NAMALWA (cell line): ENCODE data around the gene PRRT1B.

ENCODE experiments used
- DNase-seq: peaks from one replicate; pipeline ENCODE4 v3.0.0-alpha.2; 2015; ENCODE audit warnings: low spot score

Gene PRRT1B

GRCh38 chr9:131580358-131580757 lies 35.0 kb downstream of the PRRT1B start:
- DNase-seq = no peak

DNA sequence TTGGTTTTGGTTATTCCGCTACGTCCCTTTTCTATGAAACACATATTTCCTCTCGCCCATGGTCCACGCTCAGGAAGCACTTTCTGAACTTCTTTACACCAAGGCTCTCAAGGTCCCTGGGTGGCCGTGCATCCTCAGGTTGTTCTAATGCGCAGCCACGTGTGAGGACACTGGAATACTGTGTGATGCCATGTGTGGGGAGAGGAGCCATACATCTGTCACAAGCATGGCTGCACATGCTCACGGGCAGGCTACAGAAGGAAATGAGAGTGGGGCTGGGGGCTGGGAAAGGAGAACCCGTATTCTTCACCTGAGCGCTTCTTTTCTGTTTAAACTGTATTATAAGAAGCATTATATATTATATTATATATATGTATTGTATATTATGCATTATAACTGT lies 36.7 kb downstream of the PRRT1B start:
- no peak for DNase-seq

GRCh38 chr9:131582466-131583336 lies 37.4 kb downstream of the PRRT1B start:
- no peak for DNase-seq

DNA sequence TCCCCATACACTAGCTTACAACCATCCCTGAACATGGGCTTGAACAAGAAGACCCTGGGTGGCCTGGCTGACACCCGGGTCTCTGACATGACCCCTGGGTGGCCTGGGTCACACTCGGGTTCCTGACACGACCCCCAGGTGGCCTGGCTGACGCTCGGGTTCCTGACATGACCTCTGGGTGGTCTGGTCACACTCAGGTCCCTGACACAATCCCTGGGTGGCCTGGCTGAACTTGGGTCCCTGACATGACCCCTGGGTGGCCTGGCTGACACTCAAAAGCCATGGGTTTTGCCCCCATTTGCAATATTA lies 38.0 kb downstream of the PRRT1B start:
- no peak for DNase-seq

DNA sequence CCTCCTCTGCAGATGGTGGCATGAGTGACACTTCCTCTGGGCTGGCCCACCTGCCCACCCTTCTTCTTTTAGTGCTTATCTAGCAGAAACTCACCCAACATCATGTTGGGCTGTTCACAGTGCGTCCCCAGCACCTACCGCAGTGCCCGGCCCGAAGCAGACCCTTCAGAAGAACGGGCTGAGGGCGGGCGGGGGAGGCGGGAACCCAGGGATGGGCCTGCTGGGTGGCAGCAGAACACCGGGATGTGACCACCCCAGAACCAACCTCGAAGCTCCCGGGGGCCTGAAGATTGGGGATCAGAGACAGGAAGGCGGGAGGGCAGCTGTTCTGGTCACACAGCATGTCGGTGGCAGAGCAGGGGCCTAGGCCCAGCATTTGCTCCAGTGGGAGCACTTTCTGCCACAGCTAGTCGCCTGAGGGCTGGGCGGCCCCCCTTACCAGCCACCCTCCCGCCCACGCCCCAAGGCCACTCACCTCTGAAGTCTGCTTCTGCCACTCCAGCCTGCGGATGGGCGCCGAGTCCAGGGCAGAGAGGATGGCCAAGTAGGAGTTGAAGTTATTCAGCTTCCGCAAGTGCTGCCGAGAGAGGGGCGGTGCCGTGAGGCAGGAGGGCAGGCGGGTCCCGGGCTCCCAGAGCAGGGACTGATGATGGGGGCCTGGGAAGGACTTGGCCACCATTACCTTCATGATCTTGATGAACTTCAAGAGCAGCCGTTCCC lies 38.7 kb downstream of the PRRT1B start:
- no peak for DNase-seq

- DNase-seq = no peak
Measured at GRCh38 chr9:131584858-131585257, 39.5 kb downstream of the PRRT1B start.

- no peak for DNase-seq
Measured at GRCh38 chr9:131585375-131585774, 40.1 kb downstream of the PRRT1B start.

GRCh38 chr9:131587331-131587730 lies 42.0 kb downstream of the PRRT1B start:
- no peak for DNase-seq

- DNase-seq = no peak
Measured at GRCh38 chr9:131587906-131588305, 42.6 kb downstream of the PRRT1B start.

- DNase-seq = no peak
Measured at GRCh38 chr9:131588396-131588795, 43.1 kb downstream of the PRRT1B start.

DNA sequence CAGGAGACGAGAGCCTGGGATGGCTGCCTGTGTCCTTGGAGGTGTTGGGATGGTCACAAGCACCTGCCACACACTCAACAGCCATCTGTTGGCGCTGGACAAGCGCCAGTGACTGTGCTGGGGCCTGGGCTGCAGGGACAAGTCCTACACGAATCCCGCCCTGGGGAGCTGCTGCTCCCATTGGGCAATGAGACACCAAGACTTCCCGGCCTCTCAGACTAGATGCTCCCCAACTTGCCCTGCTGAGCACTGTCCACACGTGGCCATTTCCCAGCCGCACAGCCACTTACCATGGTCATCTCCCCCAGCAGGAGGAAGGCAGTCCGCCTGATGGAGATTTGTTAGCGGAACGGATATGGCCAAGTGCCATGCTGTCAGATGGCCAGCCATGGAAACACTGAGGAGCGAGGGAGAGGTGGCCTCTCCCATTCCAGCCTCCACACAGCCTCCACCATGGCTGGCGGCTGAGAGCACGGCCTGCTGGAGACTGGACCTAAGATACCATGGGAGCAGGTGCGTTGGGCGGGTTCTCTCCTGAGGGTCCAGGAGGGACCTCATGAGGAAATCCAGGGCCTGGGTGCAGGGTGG lies 43.9 kb downstream of the PRRT1B start:
- no peak for DNase-seq

- no peak for DNase-seq
Measured at GRCh38 chr9:131589993-131590392, 44.7 kb downstream of the PRRT1B start.

DNA sequence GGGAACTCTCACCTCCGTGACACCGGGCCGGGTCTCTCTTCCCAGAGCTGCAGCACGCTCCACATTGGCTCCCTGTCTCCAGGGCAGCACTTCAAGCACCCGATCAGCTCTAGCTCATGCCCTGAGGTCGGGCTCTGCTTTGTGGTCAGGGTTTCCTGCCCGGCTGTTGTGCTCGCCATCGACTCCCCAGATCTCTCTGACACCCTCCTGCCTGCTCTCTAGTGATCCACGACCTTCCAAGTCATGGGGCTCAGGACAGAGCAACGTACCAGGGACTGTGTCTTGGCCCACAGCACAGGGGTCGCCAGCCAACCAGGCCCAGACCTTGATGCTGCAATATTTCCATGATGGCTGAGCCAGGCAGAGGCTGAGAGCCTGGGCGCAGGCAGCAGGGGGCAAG lies 45.1 kb downstream of the PRRT1B start:
- no peak for DNase-seq

- DNase-seq = peak; percentile 78
Measured at GRCh38 chr9:131590907-131591844, 45.9 kb downstream of the PRRT1B start.

- DNase-seq = no peak
Measured at GRCh38 chr9:131591845-131592208, 46.5 kb downstream of the PRRT1B start.

DNA sequence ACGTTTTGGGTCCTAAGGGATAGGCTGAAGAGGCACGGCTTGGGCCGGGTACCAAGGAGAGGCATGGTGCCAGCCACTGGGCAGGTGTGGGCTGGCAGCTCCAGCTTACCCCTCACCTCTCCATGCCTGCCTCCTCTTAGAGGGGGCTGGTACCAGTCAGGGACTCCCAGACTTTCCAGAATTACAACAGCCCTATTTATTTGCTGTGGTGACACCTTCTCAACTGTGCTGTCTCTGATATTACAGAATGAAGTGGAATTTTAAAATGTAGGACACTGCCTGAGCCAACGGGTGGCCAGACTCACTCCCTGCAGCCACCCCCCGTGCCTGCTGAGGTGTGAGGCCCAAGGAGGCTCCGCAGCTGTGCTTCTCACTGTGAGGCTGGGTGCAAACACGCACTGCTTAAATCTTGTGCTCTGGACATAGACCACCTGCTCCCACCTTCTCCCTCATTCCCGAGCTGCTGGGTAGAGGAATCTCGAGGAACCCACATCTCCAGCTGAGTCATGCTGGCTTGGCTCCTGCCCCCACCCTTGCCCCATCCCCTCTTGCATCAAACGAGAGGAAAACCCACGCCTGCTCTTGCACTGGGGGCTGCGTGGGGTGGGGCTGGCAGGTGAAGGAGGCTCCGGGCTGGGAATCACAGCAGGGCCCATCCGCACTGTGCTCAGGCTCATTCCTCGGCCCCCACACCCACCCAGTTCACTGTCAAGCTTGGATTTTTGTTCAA lies 47.9 kb downstream of the PRRT1B start:
- DNase-seq = no peak

DNA sequence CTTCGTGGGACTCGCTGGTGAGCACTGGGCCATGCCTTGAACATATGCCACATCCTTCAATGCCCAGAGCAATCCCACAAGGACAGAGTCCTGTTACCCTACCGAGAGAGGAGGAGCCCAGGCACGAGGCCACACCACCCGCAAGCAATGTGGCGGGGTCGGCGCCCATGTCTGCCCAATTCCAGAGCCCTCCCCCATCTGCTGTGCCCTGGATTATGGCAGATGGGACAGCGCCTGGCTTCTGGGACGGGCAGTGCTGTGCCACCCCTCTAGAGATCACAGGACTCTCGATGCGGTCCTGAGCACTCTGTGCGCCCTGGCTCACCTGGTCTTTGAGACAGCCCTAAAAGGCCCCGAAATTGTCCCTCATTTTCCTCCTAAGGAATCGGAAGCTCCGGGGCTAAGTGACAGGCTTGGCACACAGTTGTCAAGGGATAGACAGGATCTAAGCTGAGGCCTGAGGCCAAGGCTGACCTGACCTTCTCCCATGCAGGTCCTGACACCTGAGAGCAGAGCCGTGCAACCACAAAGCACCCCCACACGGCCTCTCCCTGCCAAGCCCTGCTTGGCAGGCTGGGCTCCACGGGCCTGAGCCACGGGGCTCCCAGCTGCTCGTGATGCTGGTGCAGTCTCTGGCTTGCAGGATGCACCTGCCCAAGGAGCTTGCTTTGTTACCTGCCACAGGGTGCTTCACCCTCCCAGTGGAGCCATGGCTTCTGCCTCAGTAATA lies 48.8 kb downstream of the PRRT1B start:
- DNase-seq = no peak

- DNase-seq = no peak
Measured at GRCh38 chr9:131594906-131595665, 49.8 kb downstream of the PRRT1B start.

- DNase-seq = no peak
Measured at GRCh38 chr9:131595696-131596429, 50.5 kb downstream of the PRRT1B start.

DNA sequence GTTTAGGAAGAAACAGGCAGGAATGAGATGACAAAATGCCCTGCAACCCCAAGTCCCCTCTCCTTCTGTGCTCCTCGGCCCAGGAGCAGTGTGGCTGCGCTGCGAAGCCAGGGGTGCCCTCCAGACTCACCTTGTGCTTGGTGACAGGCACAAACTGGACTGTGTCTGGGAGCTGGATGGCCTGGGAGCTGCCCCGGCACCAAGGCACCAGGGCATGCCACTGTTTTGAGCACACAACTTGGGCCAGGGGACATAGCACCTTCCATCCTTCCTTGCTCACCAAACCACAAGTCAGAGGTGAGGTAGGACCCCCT lies 51.1 kb downstream of the PRRT1B start:
- DNase-seq = no peak
